Testis (tissue), 3 donors: ENCODE results near the gene BIN2. TPM values are rescaled to one million over a fixed set of nuclear protein-coding genes. Genes with fewer than 3 reads are reported as not detected.
A peak's percentile ranks its signal among the peaks of the same experiment; 100 is the strongest.
"Not testable (repeated sequence)": the region's sequence is repeated elsewhere in the genome, so short reads cannot be mapped to it uniquely, and the experiment has no call there.

Experiments used
- DNase-seq: peaks from one replicate; pipeline ENCODE4 v3.0.0-alpha.2; 2019
- H3K27ac ChIP-seq, 2 donors: fragments of 200-600 bp; sonication (generic); one replicate each; pipeline ENCODE4 v1.5.1; 2019
- H3K27me3 ChIP-seq: fragments of 200-600 bp; sonication (generic); one replicate; pipeline ENCODE4 v1.5.1; 2019
- H3K36me3 ChIP-seq: fragments of 200-600 bp; sonication (generic); one replicate; pipeline ENCODE4 v1.5.1; 2017; ENCODE audit warnings: low read depth; ENCODE audit errors: missing control alignments
- H3K4me1 ChIP-seq: fragments of 200-600 bp; sonication (generic); one replicate; pipeline ENCODE4 v1.5.1; 2019
- H3K4me3 ChIP-seq, 2 donors: fragments of 200-600 bp; sonication (generic); one replicate each; pipeline ENCODE4 v1.5.1; 2017 to 2019
- H3K9me3 ChIP-seq: fragments of 200-600 bp; sonication (generic); one replicate; pipeline ENCODE4 v1.5.1; 2017
- POLR2A ChIP-seq: fragments of 450-650 bp; IDR thresholded peaks from one replicate; pipeline ENCODE4 v1.6.1; 2017; ENCODE audit warnings: antibody characterized with exemption, mild to moderate bottlenecking, moderate library complexity
- WGBS, 2 donors: methylation state at CpG; one replicate each; pipeline ENCODE4 v1.1.5; 2018; 5-methylcytosine and 5-hydroxymethylcytosine counted together
- intact Hi-C: fragments of 100-400 bp; cut with DNase I; formaldehyde crosslinking; loops from one replicate; pipeline ENCODE4 v1.15.1; 2023; ENCODE audit warnings: low total_unique reads
- polyA plus RNA-seq: library from polyadenylated mRNA; stranded (reverse); fragments of 350-450 nt; fragmentation: Illumina TruSeq; extraction: RNeasy Lipid Tissue Mini Kit (QIAGEN cat#74804); gene quantifications from one replicate; pipeline ENCODE4 v1.2.3, GENCODE V29; 2014; ENCODE audit warnings: low read depth, low replicate concordance; ENCODE audit not compliant: insufficient read depth
- total RNA-seq, 2 donors: library from RNA; depleted of rRNA; stranded (reverse); fragments of >200 nt; gene quantifications; one replicate each; pipeline ENCODE4 v1.2.3, GENCODE V29; 2016
- TF ChIP-seq, protein P1 (sequence below), 3 experiments: fragments of 450-650 bp in 2 of 3; fragments of 200-600 bp in 1 of 3; sonication (generic) in 1 of 3; IDR thresholded peaks; one replicate each; pipeline ENCODE4 v1.5.1; 2016 to 2019; ENCODE audit warnings: antibody characterized with exemption in 3 of 3, mild to moderate bottlenecking in 2 of 3, moderate library complexity in 1 of 3

BIN2 gene
- total and polyA plus RNA-seq, 3 donors from 2014 or later: 10.9 to 29.6 (median 13.4) TPM

DNA sequence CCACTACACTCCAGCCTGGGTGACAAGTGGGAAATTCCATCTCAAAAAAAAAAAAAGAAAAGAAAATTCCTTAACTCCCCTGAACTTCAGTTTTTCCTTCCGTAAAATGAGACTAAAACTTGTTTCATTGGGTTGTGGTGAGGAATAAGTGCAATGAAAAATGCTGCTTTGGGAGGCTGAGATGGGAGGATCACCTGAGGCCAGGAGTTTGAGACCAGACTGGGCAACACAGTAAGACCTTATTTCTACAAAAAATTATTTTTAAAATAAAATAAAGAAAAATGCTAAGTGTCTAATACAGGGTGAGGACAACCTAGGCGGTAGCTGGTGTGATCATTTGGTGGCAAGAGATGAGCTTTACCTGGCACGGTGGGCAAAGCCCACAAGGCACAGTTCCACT, 60.6 kb downstream of the BIN2 start:
- intact Hi-C loops: no loop called here
- Histone ChIP-seq H3K4me1 (peaks cover 3% of the 10 kb centered on the region), H3K9me3 (no peaks in the 10 kb centered on the region), H3K27ac (no peak overlapping the region), H3K4me3 (no peak overlapping the region), H3K36me3 (no peaks in the 10 kb centered on the region), H3K27me3 (no peaks in the 10 kb centered on the region)
- DNase-seq: no peak
- 94 to 99% methylated on average over 3 of the region's 3 CpGs for WGBS, 2 donors
- TF ChIP-seq, protein P1, sequence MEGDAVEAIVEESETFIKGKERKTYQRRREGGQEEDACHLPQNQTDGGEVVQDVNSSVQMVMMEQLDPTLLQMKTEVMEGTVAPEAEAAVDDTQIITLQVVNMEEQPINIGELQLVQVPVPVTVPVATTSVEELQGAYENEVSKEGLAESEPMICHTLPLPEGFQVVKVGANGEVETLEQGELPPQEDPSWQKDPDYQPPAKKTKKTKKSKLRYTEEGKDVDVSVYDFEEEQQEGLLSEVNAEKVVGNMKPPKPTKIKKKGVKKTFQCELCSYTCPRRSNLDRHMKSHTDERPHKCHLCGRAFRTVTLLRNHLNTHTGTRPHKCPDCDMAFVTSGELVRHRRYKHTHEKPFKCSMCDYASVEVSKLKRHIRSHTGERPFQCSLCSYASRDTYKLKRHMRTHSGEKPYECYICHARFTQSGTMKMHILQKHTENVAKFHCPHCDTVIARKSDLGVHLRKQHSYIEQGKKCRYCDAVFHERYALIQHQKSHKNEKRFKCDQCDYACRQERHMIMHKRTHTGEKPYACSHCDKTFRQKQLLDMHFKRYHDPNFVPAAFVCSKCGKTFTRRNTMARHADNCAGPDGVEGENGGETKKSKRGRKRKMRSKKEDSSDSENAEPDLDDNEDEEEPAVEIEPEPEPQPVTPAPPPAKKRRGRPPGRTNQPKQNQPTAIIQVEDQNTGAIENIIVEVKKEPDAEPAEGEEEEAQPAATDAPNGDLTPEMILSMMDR (IDR thresholded peaks at IDR 0.05): no peak
- no peak for TF ChIP-seq POLR2A

DNA sequence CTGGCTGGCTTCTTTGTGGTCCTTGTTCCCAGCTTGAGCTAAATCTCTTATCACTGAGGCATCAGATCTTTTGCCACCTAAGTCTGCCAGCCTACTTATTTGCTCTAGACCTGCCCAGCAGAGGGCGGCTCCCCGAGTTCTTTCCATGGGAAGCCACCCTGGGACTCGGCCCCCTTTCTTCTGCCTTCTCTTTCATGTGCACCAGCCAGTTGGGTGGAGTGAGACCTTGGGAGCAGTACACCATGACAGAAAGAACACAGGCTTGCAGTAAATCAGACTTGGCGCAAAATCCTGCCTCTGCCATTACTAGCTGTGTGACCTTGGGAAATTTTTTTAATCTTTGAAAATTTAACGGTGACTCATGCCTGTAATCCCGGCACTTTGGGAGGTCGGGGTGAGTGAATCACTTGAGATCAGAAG, 61.2 kb downstream of the BIN2 start:
- DNase-seq: peak; percentile 75
- Histone ChIP-seq H3K9me3 (no peaks in the 10 kb centered on the region), H3K36me3 (no peaks in the 10 kb centered on the region), H3K4me1 (peaks cover 3% of the 10 kb centered on the region), H3K27me3 (no peaks in the 10 kb centered on the region), H3K4me3 (no peak overlapping the region), H3K27ac (no peak overlapping the region)
- WGBS, 2 donors: 28 to 34% methylated on average over 7 of the region's 7 CpGs
- intact Hi-C loops: no loop called here
- TF ChIP-seq POLR2A: no peak
- TF ChIP-seq, protein P1 (IDR thresholded peaks at IDR 0.05): no peak

DNA sequence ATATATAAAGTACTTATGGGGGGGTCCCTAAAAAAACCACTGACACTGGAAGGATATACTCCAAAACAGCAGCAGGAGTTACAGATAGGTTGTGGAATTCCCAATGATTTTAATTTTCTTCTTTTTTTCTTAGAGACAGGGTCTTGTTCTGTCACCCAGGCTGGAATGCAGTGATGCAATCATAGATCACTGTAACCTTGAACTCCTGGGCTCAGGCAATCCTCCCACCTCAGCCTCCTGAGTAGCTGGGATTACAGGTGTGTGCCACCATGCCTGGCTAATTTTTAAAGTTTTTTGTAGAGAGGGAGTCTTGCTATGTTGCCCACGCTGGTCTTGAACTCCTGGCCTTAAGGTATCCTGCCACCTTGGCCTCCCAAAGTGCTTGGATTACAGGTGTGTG, 64.4 kb downstream of the BIN2 start:
- H3K27ac ChIP-seq, H3K27me3 ChIP-seq, H3K9me3 ChIP-seq, intact Hi-C loops, H3K4me1 ChIP-seq, H3K36me3 ChIP-seq, DNase-seq, H3K4me3 ChIP-seq: not testable (repeated sequence)
- 96 to 100% methylated on average over 1 of the region's 1 CpG for WGBS, 2 donors

DNA sequence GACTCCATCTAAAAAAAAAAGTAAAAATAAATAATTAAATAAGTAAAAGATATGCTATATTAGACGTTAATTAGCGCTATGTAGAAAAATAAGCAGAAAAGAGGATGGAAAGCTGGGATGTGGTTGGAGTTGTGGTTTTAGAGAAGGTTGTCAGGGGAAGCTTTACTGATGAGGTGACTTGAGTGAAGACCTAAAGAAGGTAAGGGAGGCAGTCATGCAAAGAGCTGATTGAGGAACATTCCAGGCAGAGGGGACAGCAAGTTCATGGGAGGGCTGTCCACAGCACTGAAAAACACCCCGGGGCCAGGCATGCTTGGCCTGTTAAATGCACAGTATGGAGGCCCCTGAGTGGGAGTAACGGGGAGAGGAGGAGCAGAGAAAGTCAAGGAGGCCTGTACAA, 69.4 kb downstream of the BIN2 start:
- no peak overlapping the region for H3K4me3 ChIP-seq
- H3K36me3 ChIP-seq: no peaks in the 10 kb centered on the region
- H3K27ac ChIP-seq: no peak overlapping the region
- DNase-seq: no peak
- intact Hi-C loops: no loop called here
- 83% methylated on average over 4 of the region's 4 CpGs for WGBS, 2 donors
- no peak for TF ChIP-seq POLR2A
- TF ChIP-seq, protein P1 (IDR thresholded peaks at IDR 0.05): no peak
- no peaks in the 10 kb centered on the region for H3K4me1 ChIP-seq
- no peaks in the 10 kb centered on the region for H3K9me3 ChIP-seq
- no peaks in the 10 kb centered on the region for H3K27me3 ChIP-seq

DNA sequence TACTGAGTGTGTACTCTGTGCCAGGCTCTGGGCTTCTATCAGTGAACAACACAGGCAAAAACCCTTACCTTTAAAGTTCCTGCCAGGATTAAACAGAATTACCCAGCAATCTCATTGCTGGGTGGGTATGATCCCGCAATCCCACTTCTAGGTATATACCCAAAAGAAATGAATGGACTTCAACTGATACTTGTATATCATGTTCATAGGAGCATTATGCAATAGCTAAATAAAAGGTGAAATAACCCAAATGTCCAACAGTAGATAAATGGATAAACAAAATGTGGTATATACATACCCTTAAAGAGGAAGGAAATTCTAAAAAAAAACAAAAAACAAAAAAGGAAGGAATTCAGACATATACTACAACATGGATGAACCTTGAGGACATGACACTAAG, 70.7 kb downstream of the BIN2 start:
- 100% methylated on average over 1 of the region's 1 CpG for WGBS, 2 donors
- intact Hi-C loops: no loop called here

More for the DNA sequence above, 70.7 kb downstream of the BIN2 start:
- no peaks in the 10 kb centered on the region for H3K36me3 ChIP-seq
- TF ChIP-seq, protein P1 (IDR thresholded peaks at IDR 0.05): no peak
- TF ChIP-seq POLR2A: no peak
- no peaks in the 10 kb centered on the region for H3K9me3 ChIP-seq
- no peaks in the 10 kb centered on the region for H3K4me1 ChIP-seq
- no peak for DNase-seq
- no peaks in the 10 kb centered on the region for H3K27me3 ChIP-seq
- H3K27ac ChIP-seq: no peak overlapping the region
- H3K4me3 ChIP-seq: no peak overlapping the region
